ENCODE data around the gene DZIP1L. TPM values are rescaled to one million over a fixed set of nuclear protein-coding genes. Genes with fewer than 3 reads are reported as not detected.

Gene DZIP1L
- total RNA-seq, 2 donors from 2014 or later, result 10.9 to 15.5 TPM

DNA sequence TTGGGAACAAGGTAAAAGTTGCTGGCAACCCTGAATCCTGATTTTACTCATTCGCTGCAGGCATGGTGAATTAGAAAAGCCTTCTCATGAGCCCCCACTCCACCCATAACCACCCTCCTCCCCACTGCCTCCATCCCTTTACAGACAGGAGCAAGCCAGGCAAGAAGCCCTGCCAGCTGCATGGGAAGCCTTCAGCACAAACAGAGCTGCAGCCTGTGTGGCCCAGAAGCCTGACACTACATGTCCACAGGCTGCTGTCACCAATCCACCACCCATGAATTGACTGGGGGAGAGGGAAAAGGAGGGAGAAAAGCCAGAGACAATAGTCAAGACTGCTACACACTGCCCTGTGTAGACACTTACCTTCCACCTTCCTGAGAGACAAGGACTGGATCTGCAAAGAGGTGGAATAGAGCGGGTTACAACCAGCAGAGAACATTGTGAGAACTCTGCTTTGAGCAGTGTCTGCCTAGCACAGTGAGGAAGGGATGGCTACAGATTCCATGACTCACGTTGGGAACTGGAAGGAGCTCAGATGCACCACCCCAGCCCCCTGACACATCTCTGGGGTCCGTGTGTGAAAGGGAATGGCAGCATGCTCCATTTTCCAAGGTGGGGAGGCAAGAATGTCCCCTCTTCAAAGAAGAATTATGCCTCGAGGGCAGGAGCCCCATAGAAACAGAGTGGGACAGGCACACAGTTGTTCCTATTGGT is 33.9 kb downstream of the DZIP1L start:
- no peak for DNase-seq (ENCODE audit: low spot score)
- intact Hi-C loops (cut with DNase I), result no loop called here

DNA sequence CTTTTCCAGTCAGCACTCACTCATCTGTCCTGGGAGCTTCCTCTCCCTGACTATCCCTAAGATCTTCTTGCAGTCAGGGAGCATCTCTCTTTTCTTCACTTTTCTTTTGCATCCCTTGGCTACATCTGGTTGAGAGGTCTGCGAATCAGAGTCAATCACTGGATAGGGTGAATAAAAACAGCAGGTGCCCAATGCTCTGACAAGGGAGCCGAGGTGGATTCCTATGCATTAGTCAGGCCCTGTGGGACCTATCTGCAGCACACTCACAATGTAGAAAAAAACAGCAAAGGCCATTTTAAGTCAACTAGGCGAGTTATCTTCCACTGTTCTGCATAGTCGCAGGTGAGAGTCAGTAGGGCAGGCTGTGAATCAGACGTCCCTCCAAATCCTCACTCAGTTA is 35.5 kb downstream of the DZIP1L start:
- intact Hi-C loops (cut with DNase I), result no loop called here
- DNase-seq (ENCODE audit: low spot score), result no peak

DNA sequence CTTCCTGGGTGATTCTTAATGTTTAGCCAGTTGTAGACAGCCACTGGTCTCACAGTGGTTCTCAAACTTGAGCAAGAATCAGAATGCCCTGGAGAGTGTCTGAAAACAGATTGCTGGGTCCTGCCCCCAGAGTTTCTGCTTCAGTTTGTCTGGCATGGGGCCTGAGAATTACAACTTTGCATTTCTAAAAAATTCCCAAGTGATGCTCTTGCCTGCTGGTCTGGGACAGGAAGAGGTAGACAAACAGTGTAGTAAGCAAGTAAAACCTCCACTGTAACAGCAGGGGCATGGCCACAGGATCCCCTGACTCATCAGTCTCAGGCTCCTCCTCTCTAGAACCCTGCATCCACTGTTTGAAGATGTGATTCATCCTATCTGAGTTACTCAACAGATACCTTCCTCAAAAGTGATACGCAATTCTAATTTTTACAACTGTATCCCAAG is 36.5 kb downstream of the DZIP1L start:
- no peak for DNase-seq (ENCODE audit: low spot score)
- intact Hi-C loops (cut with DNase I), result no loop called here

DNA sequence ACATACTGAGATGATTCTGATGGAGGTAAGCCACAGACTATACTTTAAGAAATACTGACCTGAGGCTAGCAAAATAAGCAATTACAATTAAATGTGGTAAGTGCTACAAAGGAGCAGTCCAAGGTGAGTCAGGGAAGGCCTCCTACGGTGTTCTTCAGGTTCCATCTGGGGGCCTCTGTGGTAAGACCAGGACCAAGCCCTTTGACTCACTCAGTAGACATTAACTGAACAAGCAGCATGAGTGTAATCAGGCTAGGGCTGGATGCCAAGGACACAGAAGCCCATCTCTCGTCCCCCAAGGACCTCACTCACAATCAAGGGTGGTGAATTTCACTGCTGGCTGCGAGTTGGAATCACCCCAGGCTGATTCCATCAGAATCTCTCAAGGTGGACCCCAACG is 37.3 kb downstream of the DZIP1L start:
- intact Hi-C loops (cut with DNase I), result no loop called here
- DNase-seq (ENCODE audit: low spot score), result no peak

DNA sequence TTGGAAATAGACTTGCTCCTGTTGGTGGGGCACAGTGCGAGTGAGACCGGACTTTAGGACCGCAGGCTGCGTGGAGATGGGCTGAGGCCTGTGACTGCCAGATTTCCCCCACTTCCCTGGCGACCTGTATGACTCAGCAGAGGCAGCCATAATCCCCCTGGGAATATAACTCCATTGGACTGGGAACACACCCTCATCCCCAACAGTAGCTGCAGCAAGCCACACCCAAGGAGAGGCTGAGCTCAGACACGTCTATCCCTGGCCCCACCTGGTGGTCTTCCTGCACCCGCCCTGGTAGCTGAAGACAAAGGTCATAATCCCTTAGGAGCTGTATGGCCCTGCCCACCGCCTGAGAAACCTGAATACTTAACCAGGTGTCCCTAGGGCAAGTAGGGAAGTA is 42.6 kb downstream of the DZIP1L start:
- intact Hi-C loops (cut with DNase I), result no loop called here
- no peak for DNase-seq (ENCODE audit: low spot score)

DNA sequence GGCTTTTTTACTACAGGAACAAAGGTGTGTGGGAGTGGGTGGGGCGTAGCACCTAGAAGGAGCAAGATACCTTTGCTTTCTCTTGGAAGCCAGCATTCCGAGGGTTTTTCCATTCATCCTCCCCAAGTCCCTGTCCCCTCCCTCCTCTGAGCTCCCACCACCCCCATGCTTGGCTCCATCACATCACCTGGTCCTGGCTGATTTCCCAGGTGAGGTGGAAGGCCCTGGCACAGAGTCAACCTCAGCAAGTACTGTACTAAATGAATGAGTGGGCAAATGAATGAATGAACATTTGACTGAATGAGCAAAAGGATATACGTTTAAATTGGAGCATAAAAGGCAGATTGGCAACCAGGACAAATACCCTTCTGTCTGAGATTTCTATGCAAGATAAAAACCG is 45.4 kb downstream of the DZIP1L start:
- intact Hi-C loops (cut with DNase I), result loop anchor here in 1 of 2 donors (2.0 kb wide), 1 partner anchor 49 kb away; no protein-coding TSS in a partner anchor
- no peak for DNase-seq (ENCODE audit: low spot score)

DNA sequence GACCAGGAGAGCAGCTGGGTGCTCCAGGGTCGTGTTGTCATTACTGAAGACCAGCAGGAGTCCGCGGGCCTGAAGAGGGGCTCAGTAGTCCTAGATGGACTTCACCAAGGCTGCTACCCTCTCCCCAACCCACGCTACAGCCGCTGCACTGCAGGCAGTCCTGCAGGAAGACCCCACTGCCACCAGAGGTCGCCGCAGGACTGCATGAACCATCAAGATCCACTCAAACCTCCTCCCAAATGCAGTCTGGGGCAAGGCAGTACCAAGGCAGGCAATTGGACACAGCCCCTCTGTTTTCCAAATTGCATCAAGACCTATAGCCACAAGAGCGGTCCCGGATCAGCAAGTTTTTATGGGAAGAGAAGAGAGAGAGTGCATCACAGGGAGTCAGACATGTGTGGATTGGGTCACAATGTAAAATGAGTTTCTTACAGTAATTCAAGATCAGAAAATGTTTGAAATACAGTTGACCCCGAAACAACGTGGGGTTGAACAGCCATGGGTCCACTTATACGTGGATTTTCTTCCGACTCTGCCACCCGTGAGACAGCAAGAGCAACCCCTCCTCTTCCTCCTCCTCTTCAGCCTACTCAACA is 46.7 kb downstream of the DZIP1L start:
- intact Hi-C loops (cut with DNase I), result loop anchor here in 1 of 2 donors (5.0 kb wide), 1 partner anchor 54 kb away; no protein-coding TSS in a partner anchor

DNA sequence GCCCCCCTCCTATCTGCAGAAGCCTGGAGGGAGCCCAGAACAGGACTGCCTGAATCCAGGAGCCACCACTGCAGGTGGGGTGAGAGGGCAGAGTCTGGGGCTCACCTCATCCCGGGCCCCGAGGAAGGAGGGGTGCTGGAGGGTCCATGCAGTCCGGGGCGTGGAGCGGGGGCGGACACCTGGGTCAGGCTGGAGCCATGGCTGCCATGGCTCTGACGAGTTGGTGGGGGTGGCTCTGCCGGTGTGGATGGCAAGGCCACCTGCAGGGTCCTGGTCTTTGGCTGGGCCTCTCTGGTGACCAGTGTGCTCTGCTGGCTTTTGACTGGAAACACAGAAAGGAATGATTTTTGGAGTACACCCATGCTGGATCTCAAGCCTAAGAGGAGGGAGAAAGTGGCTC is 47.4 kb downstream of the DZIP1L start:
- no peak for DNase-seq (ENCODE audit: low spot score)
- intact Hi-C loops (cut with DNase I), result loop anchor here in 1 of 2 donors (5.0 kb wide), 1 partner anchor 54 kb away; no protein-coding TSS in a partner anchor

More for the DNA sequence above, 46.7 kb downstream of the DZIP1L start:
- DNase-seq (ENCODE audit: low spot score), result peak; percentile 93

DNA sequence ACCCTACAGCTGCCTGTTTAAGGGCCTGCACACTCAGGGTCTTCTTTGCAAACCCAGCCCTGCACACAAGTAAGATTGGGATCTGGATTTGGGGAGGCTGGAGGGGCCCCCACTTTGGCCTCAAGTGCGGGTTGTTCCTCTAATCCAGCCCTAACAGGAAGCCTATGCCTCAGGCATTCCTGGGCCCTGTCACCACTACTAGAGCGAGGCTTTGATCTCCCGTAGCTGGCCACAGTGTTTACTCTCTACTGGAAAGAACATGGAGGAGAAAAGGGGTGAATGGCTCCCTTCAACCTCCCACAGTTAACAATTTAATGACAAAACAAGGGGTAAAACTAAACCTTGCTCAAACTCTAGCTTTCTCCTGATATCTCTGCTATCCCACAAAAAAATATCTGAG is 48.4 kb downstream of the DZIP1L start:
- DNase-seq (ENCODE audit: low spot score), result no peak
- intact Hi-C loops (cut with DNase I), result loop anchor here in 1 of 2 donors (5.0 kb wide), 1 partner anchor 55 kb away; no protein-coding TSS in a partner anchor

DNA sequence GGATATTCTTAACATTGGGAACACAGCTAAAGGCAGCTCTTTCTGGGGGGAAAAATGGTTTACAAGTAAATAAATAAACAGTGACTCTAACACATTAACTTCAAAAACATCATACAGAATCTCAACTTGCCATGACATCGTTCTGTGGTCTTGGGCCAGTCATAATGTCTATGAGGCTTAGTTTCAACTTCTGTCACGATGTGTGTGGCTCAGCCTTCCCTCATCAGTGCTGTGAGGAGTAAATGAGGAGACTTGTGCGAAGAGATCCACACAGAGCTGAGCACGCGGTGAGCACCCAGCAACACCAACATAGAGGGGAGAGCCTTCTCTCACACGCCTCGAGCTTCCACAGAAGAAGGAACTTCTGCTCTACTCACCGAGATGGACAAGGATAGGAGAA is 49.0 kb downstream of the DZIP1L start:
- intact Hi-C loops (cut with DNase I), result loop anchor here in 1 of 2 donors (5.0 kb wide), 1 partner anchor 56 kb away; no protein-coding TSS in a partner anchor
- DNase-seq (ENCODE audit: low spot score), result no peak

DNA sequence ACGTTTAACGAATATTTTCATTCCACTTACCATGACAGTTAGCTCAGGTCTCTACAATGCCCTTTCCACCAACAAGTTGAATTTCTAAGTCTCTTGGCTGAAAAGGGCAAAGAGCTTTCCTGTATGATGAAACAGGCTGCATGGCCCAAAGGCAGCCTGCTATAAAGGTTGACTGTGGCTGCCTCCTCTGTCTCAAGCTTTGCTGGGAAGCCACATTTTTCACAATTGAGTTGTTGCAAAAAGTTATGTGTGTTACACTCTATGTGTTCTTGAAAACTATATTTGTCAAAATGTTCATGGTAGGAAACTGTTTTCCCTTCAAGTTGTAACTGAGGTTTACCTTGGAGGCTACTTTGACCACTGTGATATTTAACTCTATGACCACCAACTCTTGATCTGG is 49.5 kb downstream of the DZIP1L start:
- DNase-seq (ENCODE audit: low spot score), result no peak
- intact Hi-C loops (cut with DNase I), result loop anchor here in 1 of 2 donors (5.0 kb wide), 1 partner anchor 56 kb away; no protein-coding TSS in a partner anchor

DNA sequence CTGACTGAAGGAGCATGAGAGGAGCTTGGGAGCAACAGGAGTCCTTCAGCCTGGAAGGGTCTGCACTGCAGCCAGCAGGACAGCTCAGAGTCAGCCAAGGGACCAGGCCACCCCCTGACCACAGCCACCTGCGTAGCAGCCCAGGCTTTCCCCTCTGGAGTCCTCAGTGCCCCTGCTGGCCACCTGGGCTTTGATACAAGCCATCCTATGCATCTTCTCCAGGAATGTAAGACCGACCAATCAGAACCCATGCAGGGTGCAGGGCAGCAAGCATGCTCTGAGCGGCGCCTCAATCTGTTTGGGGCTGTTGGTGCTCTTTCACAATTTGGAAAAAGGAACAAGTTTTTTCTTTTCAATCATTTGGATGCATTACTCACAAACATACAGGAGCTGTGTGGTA is 52.0 kb downstream of the DZIP1L start:
- DNase-seq (ENCODE audit: low spot score), result no peak
- intact Hi-C loops (cut with DNase I), result no loop called here

DNA sequence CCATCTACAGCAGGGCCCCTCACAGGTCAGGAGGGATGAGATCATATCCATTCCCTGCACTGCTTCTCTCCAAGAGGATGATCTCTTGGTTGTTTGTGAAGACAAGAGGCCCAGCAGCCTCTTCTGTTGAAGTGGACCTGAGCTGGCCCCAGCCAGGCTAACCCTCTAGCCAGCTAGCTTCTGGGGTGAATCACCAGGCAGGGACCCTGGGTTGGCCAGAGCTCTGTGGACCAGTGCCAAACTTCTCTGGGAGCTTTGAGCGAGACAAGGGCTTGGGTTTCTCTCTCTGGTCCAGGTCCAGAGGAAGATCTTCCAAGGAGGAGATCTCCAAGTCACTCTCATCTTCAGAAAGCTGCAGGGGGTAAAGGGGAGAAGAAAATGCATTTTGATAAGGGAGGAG is 52.8 kb downstream of the DZIP1L start:
- no peak for DNase-seq (ENCODE audit: low spot score)
- intact Hi-C loops (cut with DNase I), result no loop called here

DNA sequence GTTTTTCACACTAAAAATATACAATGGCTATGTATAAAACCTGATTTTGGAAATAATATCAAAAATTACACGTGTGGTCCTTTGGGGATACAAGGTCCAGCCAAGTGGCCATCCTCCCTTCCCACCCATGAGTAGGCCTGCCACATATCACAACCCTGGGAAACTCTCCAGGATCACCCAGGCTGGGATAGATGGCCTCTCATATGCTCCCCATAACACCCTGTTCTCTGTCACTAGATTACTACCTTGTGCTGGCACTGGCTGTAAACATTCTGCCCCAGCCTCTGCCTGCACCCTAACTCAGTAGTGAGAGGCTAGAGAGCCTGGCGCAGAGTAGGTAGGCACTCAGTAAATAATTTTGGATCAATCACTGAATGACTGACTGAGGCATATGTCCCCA is 53.4 kb downstream of the DZIP1L start:
- intact Hi-C loops (cut with DNase I), result no loop called here
- DNase-seq (ENCODE audit: low spot score), result no peak

DNA sequence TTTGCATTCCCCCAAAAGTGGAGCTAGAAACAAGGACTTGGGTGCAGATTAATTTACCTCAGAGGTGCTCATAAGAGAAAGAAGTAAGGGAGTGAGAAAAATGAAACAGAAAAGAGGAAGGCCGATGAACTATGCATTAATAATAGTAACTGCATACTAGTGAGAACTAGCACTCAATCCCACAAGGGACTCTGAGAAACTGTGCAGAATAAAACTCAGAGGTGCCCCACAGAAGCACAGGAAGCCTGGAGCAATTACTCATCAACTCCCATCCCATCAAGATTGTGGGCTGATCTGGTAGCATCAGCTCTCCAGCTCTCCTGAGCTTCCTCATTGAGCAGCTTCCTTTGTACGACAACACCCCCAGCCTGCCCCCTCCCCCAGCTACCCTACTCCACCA is 54.6 kb downstream of the DZIP1L start:
- intact Hi-C loops (cut with DNase I), result loop anchor here in 1 of 2 donors (2.0 kb wide), 1 partner anchor 70 kb away; no protein-coding TSS in a partner anchor
- DNase-seq (ENCODE audit: low spot score), result no peak

DNA sequence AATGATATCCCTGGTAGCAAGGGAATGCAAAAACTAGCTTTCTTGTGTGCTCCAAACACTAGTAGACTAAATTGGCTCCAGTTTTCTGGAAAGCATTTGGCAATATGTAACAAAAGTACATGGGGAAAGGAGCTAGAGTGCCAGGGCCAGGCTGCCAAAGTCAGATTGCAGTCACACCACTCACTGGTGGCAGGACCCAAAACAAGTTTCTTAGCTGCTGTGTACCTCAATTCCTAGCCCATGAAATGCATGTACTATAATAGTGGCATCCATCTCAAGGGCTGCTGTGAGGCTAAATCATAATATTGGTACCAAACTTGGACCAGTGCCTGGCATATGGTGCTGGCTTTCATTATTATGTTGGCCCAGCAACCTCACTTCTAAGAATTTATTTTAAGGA is 56.1 kb downstream of the DZIP1L start:
- no peak for DNase-seq (ENCODE audit: low spot score)
- intact Hi-C loops (cut with DNase I), result no loop called here

DNA sequence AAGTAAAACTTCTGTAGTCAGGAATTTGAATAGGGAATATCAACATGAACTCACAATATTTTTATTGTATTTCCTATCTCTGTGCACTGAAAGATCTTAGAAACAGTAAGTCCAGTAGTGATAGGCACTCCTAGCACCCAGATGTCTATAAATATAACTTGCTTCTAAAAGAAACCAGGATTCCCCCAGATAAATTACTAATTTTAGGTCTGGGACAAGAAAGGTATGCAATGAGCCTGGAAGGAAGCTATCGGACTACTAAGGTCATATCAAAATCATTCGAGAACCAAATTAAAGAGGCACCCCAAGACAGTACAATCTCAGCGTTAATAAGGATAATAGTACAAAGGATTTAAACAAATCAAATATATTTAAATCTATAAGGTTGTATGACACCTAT is 58.0 kb downstream of the DZIP1L start:
- DNase-seq (ENCODE audit: low spot score), result no peak
- intact Hi-C loops (cut with DNase I), result no loop called here

DNA sequence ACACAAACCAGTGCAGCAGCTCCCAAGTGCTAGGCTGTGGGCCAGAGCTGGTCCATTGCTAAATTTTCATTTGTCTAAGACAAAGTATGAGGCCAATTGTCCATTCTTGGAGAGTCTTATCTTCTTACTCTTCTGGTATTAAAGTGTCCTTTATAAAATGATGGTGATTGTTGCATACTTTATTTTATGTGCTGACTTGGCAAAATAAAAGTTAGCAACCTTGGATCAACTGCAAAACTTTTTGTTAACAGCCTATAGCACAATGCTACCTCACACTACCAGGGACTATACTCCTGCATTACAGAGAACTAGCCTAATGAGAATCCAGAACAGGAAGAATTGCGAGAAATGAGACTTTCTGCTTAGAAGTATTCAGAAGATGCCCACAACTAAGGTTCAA is 61.4 kb downstream of the DZIP1L start:
- intact Hi-C loops (cut with DNase I), result no loop called here

DNA sequence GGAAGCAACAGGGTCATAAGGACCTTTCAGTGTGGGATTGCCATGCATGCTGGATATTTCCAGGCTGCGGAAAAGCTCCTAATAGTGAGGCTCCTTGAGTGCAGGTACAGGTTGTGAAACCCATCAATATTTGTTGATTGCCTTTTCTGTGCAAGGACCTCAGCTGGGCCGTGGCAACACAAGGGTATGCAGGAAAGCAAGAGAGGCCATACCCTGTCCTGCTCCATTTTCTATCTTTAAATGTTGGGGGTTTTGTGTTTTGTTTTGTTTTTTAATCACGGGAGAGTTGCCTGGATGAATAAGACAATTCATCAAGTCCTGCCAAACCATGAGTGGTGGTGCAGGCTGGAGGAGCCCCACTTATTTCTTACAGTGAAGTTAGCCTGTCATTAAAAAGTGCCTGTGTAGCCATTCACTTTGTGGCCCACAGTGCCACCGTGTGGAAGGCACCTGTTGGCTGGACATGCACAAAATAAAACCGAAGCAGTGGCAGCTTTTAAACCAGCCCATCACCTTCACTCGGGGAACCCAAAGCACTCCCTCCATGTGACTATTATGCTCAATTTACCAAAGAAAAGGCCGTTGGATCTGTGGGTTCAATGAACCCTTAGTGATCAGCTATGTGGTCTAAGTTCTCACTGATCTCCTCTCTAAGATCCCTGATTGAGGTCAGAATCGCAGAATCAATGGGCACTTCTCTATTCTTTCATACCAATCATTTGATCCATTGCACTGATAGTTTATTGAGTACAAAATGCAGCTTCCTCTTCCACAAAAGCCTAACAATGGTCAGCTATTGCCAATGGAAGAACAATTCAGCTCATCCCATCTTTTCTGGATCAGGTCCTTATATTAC is 63.2 kb downstream of the DZIP1L start:
- intact Hi-C loops (cut with DNase I), result no loop called here
- DNase-seq (ENCODE audit: low spot score), result no peak

More for the DNA sequence above, 61.4 kb downstream of the DZIP1L start:
- DNase-seq (ENCODE audit: low spot score), result no peak
